Kidney (tissue), 14 donors: Measurements from ENCODE around the gene KDM3B. TPM values are rescaled to one million over a fixed set of nuclear protein-coding genes. Genes with fewer than 3 reads are reported as not detected.
A peak's percentile ranks its signal among the peaks of the same experiment; 100 is the strongest.

Experiments
- DNase-seq, 5 donors: peaks; one replicate each; pipeline ENCODE4 v3.0.0-alpha.2; 2013 to 2020
- FAIRE-seq: peaks from 2 replicates; lab custom pipeline; 2012; peaks lifted over from hg19 to GRCh38; lab: Jason Lieb, UNC
- H3K27ac ChIP-seq, 2 donors: one replicate each; pipeline ENCODE4 v1.7.0; 2013; ENCODE audit warnings: low read depth in 2 of 2, low read length in 2 of 2, inconsistent platforms in 1 of 2
- H3K27me3 ChIP-seq: one replicate; pipeline ENCODE4 v1.7.1; 2013; ENCODE audit warnings: low read length, inconsistent platforms; ENCODE audit not compliant: control insufficient read depth, insufficient read depth
- H3K36me3 ChIP-seq, 3 donors: one replicate each; pipeline versions ENCODE4 v1.7.0 to v1.7.1; 2013; ENCODE audit warnings: low read length in 3 of 3, control low read depth in 1 of 3, inconsistent platforms in 1 of 3; ENCODE audit not compliant: insufficient read depth in 3 of 3, control insufficient read depth in 2 of 3
- H3K4me1 ChIP-seq, 3 donors: one replicate each; pipeline versions ENCODE4 v1.7.0 to v1.7.1; 2013; ENCODE audit warnings: low read length in 3 of 3, inconsistent platforms in 1 of 3, low read depth in 1 of 3; ENCODE audit not compliant: control insufficient read depth in 2 of 3, insufficient read depth in 2 of 3
- H3K4me3 ChIP-seq, 3 donors: one replicate each; pipeline versions ENCODE4 v1.7.0 to v1.8.1; 2013; ENCODE audit warnings: low read length in 3 of 3, control low read depth in 1 of 3, inconsistent platforms in 1 of 3
- H3K9ac ChIP-seq, 3 donors: one replicate each; pipeline versions ENCODE4 v1.7.0 to v1.7.1; 2013; ENCODE audit warnings: low read length in 3 of 3, control low read depth in 1 of 3, inconsistent platforms in 1 of 3
- H3K9me3 ChIP-seq, 3 donors: one replicate each; pipeline versions ENCODE4 v1.7.0 to v1.7.1; 2013; ENCODE audit warnings: low read length in 3 of 3, control low read depth in 1 of 3, inconsistent platforms in 1 of 3; ENCODE audit not compliant: control insufficient read depth in 2 of 3, insufficient read depth in 1 of 3
- intact Hi-C: fragments of 100-400 bp; cut with DNase I; formaldehyde crosslinking; loops from one replicate; pipeline ENCODE4 v1.11.1; 2022
- polyA plus RNA-seq: library from polyadenylated mRNA; stranded (reverse); fragments of 350-450 nt; fragmentation: Illumina TruSeq; extraction: RNeasy Lipid Tissue Mini Kit (QIAGEN cat#74804); gene quantifications from one replicate; pipeline ENCODE4 v1.2.3, GENCODE V29; 2014; ENCODE audit warnings: low read depth, low replicate concordance; ENCODE audit not compliant: insufficient read depth
- total RNA-seq: library from RNA; stranded (reverse); fragmentation: NEBNext Ultra II Directional; extraction: Animal tissue kit (Norgen Biotek cat#: 25700); gene quantifications from one replicate; pipeline ENCODE4 v1.2.1, GENCODE V29; 2021
- TF ChIP-seq, protein P1 (sequence below): IDR thresholded peaks from 3 replicates; pipeline ENCODE4 v1.5.1; 2012; ENCODE audit warnings: mild to moderate bottlenecking, moderate library complexity, borderline replicate concordance; ENCODE audit not compliant: insufficient read depth; ENCODE audit errors: extremely low read depth
- donor health status: control.
- donor health status: control.
- donor health status: control.
- donor health status: control.
- donor health status: control.
- donor health status: DM: yes; HTN: yes; CAD: no.
- donor health status: Normal renal cell carcinoma (clear cell type).

The KDM3B gene
- total and polyA plus RNA-seq, 2 donors from 2014 or later: 18.5 to 69.6 TPM

DNA sequence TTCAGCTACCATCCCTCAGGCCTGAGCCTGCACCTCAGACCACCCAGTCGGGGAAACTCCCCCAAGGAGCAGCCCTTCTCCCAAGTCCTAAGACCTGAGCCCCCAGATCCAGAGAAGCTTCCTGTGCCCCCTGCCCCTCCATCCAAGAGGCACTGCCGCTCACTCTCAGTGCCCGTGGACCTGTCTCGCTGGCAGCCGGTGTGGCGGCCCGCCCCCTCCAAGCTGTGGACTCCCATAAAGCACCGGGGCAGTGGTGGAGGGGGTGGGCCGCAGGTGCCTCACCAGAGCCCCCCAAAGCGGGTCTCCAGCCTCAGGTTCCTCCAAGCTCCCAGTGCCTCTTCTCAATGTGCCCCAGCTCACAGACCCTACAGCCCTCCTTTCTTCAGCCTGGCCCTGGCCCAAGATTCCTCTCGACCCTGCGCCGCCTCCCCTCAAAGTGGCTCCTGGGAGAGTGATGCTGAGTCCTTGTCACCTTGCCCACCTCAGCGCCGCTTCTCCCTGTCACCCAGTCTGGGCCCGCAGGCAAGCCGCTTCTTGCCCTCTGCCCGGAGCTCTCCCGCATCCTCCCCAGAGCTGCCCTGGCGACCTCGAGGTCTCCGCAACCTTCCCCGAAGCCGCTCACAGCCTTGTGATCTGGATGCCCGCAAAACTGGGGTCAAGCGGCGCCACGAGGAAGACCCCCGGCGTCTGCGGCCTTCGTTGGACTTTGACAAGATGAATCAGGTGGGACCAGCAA lies 7.4 kb upstream of the KDM3B start:
- DNase-seq: peak in 1 of 5 donors; percentile 66
- Histone ChIP-seq H3K27ac (no peak overlapping the region), H3K4me3 (no peak overlapping the region), H3K36me3 (peaks cover 5 to 20% (median 11%) of the 10 kb centered on the region in 3 donors), H3K9me3 (no peaks in the 10 kb centered on the region), H3K27me3 (no peaks in the 10 kb centered on the region), H3K4me1 (peaks cover 0 to 5% (median 0%) of the 10 kb centered on the region in 3 donors), H3K9ac (no peak overlapping the region)
- TF ChIP-seq, protein P1, sequence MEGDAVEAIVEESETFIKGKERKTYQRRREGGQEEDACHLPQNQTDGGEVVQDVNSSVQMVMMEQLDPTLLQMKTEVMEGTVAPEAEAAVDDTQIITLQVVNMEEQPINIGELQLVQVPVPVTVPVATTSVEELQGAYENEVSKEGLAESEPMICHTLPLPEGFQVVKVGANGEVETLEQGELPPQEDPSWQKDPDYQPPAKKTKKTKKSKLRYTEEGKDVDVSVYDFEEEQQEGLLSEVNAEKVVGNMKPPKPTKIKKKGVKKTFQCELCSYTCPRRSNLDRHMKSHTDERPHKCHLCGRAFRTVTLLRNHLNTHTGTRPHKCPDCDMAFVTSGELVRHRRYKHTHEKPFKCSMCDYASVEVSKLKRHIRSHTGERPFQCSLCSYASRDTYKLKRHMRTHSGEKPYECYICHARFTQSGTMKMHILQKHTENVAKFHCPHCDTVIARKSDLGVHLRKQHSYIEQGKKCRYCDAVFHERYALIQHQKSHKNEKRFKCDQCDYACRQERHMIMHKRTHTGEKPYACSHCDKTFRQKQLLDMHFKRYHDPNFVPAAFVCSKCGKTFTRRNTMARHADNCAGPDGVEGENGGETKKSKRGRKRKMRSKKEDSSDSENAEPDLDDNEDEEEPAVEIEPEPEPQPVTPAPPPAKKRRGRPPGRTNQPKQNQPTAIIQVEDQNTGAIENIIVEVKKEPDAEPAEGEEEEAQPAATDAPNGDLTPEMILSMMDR: no peak
- FAIRE-seq: no peak
- intact Hi-C loops: no loop called here

DNA sequence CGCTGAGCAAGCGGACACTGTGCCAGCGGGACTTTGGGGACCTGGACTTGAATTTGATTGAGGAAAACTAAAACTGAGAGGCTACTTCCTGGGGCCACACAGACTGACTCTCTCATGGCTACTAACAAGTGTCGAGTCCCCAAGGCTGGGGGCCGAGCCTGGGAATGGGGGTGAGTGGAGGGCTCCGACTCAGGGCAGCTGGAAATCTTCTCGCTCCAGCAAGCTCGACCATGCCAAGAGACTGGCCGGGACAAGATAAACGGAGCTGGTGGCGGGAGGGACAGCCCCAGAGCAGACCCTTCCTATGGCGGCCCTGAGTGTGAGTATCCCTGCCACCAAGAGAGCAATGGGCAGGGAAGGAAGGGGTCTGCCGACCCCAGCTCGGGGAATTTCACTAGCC lies 5.6 kb upstream of the KDM3B start:
- DNase-seq (no peak), FAIRE-seq (no peak)
- Histone ChIP-seq H3K4me1 (no peaks in the 10 kb centered on the region), H3K4me3 (no peak overlapping the region), H3K9me3 (no peaks in the 10 kb centered on the region), H3K27me3 (no peaks in the 10 kb centered on the region), H3K36me3 (peaks cover under 1 to 15% (median 8%) of the 10 kb centered on the region in 3 donors), H3K9ac (no peak overlapping the region), H3K27ac (no peak overlapping the region)
- intact Hi-C loops: no loop called here
- TF ChIP-seq, protein P1: no peak

DNA sequence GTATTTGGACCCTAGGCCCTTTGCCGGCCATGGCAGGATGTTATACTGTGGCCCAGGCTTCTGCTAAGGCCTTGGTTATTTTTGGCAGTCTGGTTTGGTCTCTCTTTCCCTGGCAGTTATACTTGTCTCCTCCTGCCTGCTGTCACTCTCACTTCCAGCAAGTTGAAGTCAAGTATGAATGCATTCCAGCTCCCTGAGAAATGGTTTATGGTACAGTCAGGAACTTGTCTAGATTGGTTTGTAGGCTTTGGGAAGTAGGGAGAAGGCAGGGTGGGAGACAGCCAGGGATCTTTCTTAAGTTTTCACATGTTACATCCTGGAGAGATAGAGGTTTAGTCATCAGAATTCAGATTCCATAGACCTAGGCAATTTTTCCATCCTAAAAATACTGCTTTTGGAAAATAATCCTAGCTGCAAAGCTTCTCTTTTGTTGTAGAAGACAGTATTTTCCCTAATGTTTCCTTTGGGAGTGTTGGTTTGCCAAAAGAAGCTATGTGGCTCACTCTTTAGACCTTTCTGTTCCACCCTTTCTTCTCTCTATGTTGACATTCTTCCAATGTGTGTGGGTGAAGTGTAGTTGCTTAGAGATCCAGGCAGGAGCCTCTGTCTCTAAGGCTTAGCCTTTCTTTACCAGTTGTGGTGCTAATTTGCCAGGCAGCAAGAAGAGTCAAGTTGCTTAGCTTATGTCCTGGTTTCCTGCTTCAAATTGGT lies 2.5 kb upstream of the KDM3B start:
- intact Hi-C loops: no loop called here
- H3K36me3 ChIP-seq: peaks cover 0 to 15% (median 6%) of the 10 kb centered on the region in 3 donors

More for the DNA sequence above, 2.5 kb upstream of the KDM3B start:
- Histone ChIP-seq H3K27me3 (no peaks in the 10 kb centered on the region), H3K27ac (no peak overlapping the region), H3K9me3 (peaks cover 0 to 4% (median 0%) of the 10 kb centered on the region in 3 donors), H3K4me1 (peaks cover 0 to 13% (median 5%) of the 10 kb centered on the region in 3 donors), H3K9ac (no peak overlapping the region), H3K4me3 (no peak overlapping the region)
- TF ChIP-seq, protein P1: no peak
- DNase-seq: no peak
- FAIRE-seq: no peak
